HepG2 (cell line): ENCODE results near the gene ACD. TPM values are rescaled to one million over a fixed set of nuclear protein-coding genes. Genes with fewer than 3 reads are reported as not detected.

Experiments used
- AKAP8 ChIP-seq: sonication (generic); formaldehyde crosslinking; IDR thresholded peaks from 2 replicates; pipeline ENCODE4 v1.5.1; 2020; ENCODE audit warnings: mild to moderate bottlenecking, missing genetic modification reagents
- ATF2 ChIP-seq: sonication (generic); formaldehyde crosslinking; IDR thresholded peaks from 2 replicates; pipeline ENCODE4 v1.4.0; 2020; ENCODE audit warnings: missing genetic modification reagents
- ESRRA ChIP-seq: sonication (generic); formaldehyde crosslinking; IDR thresholded peaks from 2 replicates; pipeline ENCODE4 v1.5.1; 2020; ENCODE audit warnings: mild to moderate bottlenecking, low read depth, missing genetic modification reagents
- HCFC1 ChIP-seq: fragments of 150-350 bp; IDR thresholded peaks from 2 replicates; pipeline ENCODE4 v1.6.1; 2014; ENCODE audit warnings: low read depth, low read length
- ISX ChIP-seq: sonication (generic); formaldehyde crosslinking; conservative IDR thresholded peaks from 2 replicates; pipeline ENCODE4 v1.5.0; 2020; ENCODE audit warnings: missing genetic modification reagents
- NFYC ChIP-seq: IDR thresholded peaks from 2 replicates; pipeline ENCODE4 v1.6.1; 2016; ENCODE audit warnings: missing genetic modification reagents, missing compliant biosample characterization
- RELA ChIP-seq: sonication (generic); formaldehyde crosslinking; IDR thresholded peaks from 2 replicates; pipeline ENCODE4 v1.4.0; 2020; ENCODE audit warnings: missing genetic modification reagents
- ZBTB7B ChIP-seq: sonication (generic); formaldehyde crosslinking; IDR thresholded peaks from 2 replicates; pipeline ENCODE4 v1.4.0; 2020; ENCODE audit warnings: missing genetic modification reagents
- ZMAT3 ChIP-seq: sonication (generic); formaldehyde crosslinking; conservative IDR thresholded peaks from 2 replicates; pipeline ENCODE4 v1.7.0; 2021; ENCODE audit warnings: missing genetic modification reagents
- ZNF362 ChIP-seq: sonication (generic); formaldehyde crosslinking; IDR thresholded peaks from 2 replicates; pipeline ENCODE4 v1.4.0; 2020; ENCODE audit warnings: missing genetic modification reagents, mild to moderate bottlenecking, borderline replicate concordance
- ZNF782 ChIP-seq: sonication (generic); formaldehyde crosslinking; IDR thresholded peaks from 2 replicates; pipeline ENCODE4 v1.4.0; 2020; ENCODE audit warnings: missing genetic modification reagents, mild to moderate bottlenecking, borderline replicate concordance
- ZSCAN25 ChIP-seq: sonication (generic); formaldehyde crosslinking; IDR thresholded peaks from 2 replicates; pipeline ENCODE4 v1.8.0; 2022; ENCODE audit warnings: mild to moderate bottlenecking, missing genetic modification reagents
- ZSCAN9 ChIP-seq: IDR thresholded peaks from 2 replicates; pipeline ENCODE4 v1.6.1; 2016; ENCODE audit warnings: borderline replicate concordance
- polyA plus RNA-seq, 8 experiments: library from polyadenylated mRNA; depleted of rRNA in 3 of 8; stranded (reverse) in 7 of 8; unstranded in 1 of 8; fragments of >200 nt; fragmentation: Illumina TruSeq in 4 of 8; extraction: Trizol in 4 of 8; gene quantifications; 2 replicates each; pipeline versions ENCODE4 v1.2.1 to v1.2.3, GENCODE V29; 2011 to 2016; ENCODE audit warnings: low read depth in 4 of 8, missing spikeins in 1 of 8, mixed read lengths in 1 of 8; ENCODE audit not compliant: insufficient read depth in 1 of 8
- total RNA-seq, 5 experiments: library from RNA; depleted of rRNA; stranded (reverse); fragments of >200 nt; fragmentation: Illumina TruSeq; extraction: Trizol; gene quantifications; 2 replicates each; pipeline ENCODE4 v1.2.3, GENCODE V29; 2016; ENCODE audit warnings: low read depth in 1 of 5

The ACD gene
- total and polyA plus RNA-seq, 2 of the 13 experiments (the other 11 are each of a cell fraction or from before 2014, with no cell fraction given) = 32.6 to 38.3 TPM

GRCh38 chr16:67667817-67668494 lies 7.9 kb upstream of the ACD start (continued):
- TF ChIP-seq ATF2 (CRISPR knock-in tag) (peak; percentile 78), ESRRA (CRISPR knock-in tag) (no peak; the same call in 1 of the 2 replicates), ZMAT3 (peak; percentile 73; the same call in 1 of the 2 replicates), AKAP8 (CRISPR knock-in tag) (no peak), ZBTB7B (CRISPR knock-in tag) (peak; percentile 73; the same call in 1 of the 2 replicates), ZNF362 (CRISPR knock-in tag) (peak; percentile 73; the same call in 1 of the 2 replicates), ZSCAN25 (CRISPR knock-in tag) (peak; percentile 92), ZNF782 (CRISPR knock-in tag) (peak; percentile 92), NFYC (CRISPR knock-in tag) (0 out of 2 replicates have a peak, but pooled peaks have one; percentile 21), ISX (CRISPR knock-in tag) (no peak), HCFC1 (0 out of 2 replicates have a peak, but pooled peaks have one; percentile 40), ZSCAN9 (CRISPR knock-in tag) (no peak; the same call in 1 of the 2 replicates), RELA (CRISPR knock-in tag) (0 out of 2 replicates have a peak, but pooled peaks have one; percentile 40)
